ENCODE data around the gene PPP1R13B.
A peak's percentile ranks its signal among the peaks of the same experiment; 100 is the strongest.

- TF ChIP-seq CTCF (IDR thresholded peaks at IDR 0.05; ENCODE audit: low read length) (peak; percentile 12; the same call in 1 of the 2 replicates), EZH2 (IDR thresholded peaks at IDR 0.05; ENCODE audit: borderline replicate concordance, low read length) (no peak)
Observed at GRCh38 chr14:103730490-103731035, 116.8 kb downstream of the PPP1R13B start.
